HG03159 (cell line): ENCODE measurements around the gene NDC80.

Experiments used
- ATAC-seq: cut with Tn5 transposase; IDR thresholded peaks from one replicate; pipeline ENCODE4 v1.9.1; 2021; ENCODE audit warnings: mild to moderate bottlenecking, moderate library complexity; ENCODE audit not compliant: unreplicated experiment

Gene NDC80

DNA sequence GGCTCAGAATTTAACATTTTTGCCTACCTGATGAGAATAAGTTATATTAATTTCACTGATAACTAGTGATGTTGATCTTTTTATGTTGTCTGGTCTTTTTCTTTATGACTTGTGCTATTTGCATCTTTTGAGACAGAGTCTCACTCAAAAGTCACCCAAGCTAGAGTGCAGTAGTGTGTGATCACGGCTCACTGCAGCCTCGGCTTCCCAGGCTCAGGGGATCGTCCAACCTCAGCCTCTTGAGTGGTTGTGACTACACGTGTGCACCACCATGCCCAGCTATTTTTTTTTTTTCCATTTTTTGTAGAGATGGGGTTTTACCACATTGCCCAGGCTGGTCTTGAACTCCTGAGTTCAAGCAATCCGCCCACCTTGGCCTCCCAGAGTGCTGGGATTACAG lies 91.6 kb downstream of the NDC80 start:
- no peak for ATAC-seq
